Neural progenitor cell (in vitro differentiated cells): ENCODE data around the gene GAS6.

ENCODE experiments used
- EZH2 ChIP-seq: fragments of 200-600 bp; sonication (generic); IDR thresholded peaks from 2 replicates; pipeline ENCODE4 v1.6.1; 2017; ENCODE audit warnings: antibody characterized with exemption, mild to moderate bottlenecking, moderate library complexity
- EZH2phosphoT487 ChIP-seq: fragments of 200-600 bp; sonication (generic); IDR thresholded peaks from 2 replicates; pipeline ENCODE4 v1.6.1; 2017; ENCODE audit warnings: antibody characterized with exemption
- TF ChIP-seq, protein P1 (sequence below): fragments of 200-600 bp; sonication (generic); IDR thresholded peaks from 2 replicates; pipeline ENCODE4 v1.5.1; 2017; ENCODE audit warnings: antibody characterized with exemption, mild to moderate bottlenecking

DNA sequence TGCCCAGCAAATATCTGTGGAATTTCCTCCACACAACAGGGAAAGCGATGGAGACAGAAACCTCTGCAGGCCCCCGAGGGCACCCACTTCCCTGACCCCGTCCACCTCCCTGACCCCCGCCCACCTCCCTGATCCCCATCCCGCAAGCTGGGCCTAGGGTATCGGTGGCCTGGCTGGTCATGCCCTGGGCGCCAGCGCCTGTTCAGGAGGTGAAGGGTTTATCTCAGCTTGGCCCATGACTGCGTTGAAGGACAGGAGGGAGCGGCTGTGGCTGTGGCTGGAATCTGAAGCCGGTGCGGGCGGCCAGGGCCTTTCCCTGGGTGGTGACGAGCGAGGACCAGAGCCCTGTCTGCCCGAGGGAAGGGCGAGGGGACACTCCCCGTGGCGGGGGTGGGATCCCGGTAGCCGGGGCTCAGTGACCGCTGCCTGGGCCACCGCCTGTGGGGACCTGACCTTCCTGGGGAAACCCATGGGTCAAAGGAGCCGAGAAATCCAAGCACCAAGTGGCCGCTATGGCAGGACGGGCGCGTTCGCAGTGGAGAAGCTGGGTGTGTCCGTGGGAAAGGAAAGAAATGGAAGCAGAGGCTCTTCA lies 20.7 kb downstream of the GAS6 start:
- TF ChIP-seq EZH2 (no peak), EZH2phosphoT487 (no peak)
- TF ChIP-seq, protein P1, sequence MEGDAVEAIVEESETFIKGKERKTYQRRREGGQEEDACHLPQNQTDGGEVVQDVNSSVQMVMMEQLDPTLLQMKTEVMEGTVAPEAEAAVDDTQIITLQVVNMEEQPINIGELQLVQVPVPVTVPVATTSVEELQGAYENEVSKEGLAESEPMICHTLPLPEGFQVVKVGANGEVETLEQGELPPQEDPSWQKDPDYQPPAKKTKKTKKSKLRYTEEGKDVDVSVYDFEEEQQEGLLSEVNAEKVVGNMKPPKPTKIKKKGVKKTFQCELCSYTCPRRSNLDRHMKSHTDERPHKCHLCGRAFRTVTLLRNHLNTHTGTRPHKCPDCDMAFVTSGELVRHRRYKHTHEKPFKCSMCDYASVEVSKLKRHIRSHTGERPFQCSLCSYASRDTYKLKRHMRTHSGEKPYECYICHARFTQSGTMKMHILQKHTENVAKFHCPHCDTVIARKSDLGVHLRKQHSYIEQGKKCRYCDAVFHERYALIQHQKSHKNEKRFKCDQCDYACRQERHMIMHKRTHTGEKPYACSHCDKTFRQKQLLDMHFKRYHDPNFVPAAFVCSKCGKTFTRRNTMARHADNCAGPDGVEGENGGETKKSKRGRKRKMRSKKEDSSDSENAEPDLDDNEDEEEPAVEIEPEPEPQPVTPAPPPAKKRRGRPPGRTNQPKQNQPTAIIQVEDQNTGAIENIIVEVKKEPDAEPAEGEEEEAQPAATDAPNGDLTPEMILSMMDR, result no peak
